Skeletal muscle cell (primary cell): ENCODE data around the gene MSI2.

Source experiments
- DNase-seq: peaks from one replicate; pipeline ENCODE4 v3.0.0-alpha.2; 2010; ENCODE audit warnings: low read depth
- H3K4me3 ChIP-seq: 2 replicates; pipeline ENCODE4 v1.5.1; 2011; ENCODE audit warnings: low read depth, mild to moderate bottlenecking, control low read depth, low read length, moderate library complexity

MSI2 gene

DNA sequence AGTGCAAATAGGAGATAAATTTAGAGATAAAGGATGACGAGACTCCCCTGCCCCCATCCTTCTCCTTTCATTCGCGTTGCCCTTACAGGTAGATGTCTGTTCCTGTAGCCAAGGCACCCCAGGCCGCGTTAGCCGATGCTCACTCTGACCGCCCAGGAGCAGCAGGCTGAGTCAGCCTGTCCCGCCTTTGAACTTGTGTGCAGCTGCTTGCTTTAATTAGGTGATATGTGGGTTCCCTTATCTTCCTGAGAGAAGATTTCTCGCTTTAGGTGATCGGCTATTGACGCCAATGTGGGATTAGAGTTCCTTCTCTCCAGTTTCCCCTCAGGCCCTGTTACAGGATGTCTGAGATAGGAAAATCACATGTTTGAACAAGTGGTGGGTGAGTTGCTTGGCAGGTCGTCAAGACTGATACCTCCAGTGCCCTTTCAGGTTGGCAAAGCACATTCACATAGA is 119.5 kb downstream of the MSI2 start:
- H3K4me3 ChIP-seq, result no peak overlapping the region
- DNase-seq, result no peak

DNA sequence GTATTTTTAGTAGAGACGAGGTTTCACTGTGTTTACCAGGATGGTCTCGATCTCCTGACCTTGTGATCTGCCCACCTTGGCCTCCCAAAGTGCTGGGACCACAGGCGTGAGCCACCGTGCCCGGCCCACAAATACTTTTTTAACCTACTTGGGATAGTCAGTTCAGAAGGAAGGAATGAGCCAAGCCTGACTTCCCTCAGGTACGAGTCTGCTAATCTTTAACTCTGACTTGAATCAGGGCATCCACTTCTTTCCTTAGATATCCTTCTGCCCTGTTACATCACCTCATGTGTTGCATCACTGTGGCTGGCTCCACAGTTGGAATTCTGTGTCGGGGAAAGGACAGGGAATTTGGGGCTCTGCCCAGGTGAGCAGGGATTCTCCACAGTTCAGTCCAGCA is 120.8 kb downstream of the MSI2 start:
- no peak for DNase-seq
- H3K4me3 ChIP-seq, result no peak overlapping the region

DNA sequence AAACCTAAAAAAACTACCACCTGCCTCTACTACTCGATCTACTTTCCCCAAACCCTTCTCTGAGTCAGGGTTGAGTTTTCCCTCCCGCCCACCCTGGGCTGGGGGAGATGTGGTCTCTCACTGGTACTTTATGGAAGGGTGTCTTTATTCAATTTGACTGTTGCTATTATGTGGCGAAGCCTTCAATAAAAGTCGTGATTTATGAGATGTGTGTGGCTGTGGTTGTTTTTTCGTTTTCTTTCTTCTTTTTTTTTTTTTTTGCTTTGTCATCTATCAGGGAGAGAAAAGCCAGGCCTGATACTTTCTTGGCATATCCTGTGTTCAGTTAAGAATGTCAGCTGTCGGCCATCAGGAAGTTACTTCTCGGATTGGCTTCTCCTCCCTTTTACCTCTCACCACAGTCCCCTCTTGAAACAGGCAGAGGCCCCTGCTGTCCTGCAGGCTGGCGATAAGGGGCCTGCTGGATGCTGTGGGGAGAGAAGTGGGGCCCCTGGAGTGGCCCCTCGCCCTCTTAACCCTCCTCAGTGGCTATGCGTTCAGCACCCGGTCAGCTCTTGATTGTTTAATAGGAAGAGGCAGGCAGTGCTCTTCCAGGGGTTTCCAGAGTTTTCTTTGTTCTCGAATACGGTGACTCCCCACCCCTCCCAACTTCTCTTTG is 123.0 kb downstream of the MSI2 start:
- DNase-seq, result no peak
- H3K4me3 ChIP-seq, result no peak overlapping the region

DNA sequence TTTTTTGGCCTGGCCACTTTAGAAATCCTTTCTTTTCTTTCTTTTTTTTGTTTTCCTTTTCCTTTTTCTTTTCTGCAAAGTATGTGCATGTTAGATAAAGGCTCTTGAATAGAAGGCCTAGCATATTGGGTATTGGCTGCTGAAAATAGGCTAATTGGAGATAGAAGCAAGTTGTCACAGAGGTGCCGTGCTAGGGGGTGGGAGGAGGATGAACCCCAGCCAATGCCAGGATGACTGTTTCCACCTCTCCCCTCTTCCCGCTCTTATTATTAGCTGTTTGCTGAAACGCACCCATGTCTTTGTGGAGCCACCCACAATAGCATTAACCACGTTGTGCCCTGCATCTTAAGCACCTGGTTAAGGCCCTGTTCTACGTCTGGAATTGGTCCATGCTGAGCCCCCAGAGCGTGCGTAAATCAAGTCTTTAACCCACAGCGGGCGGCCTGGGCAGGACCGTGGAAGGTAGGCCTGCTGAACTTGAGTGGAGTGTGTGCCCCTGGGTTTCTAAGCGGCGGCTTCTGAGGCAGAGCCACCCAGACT is 123.6 kb downstream of the MSI2 start:
- no peak for DNase-seq

DNA sequence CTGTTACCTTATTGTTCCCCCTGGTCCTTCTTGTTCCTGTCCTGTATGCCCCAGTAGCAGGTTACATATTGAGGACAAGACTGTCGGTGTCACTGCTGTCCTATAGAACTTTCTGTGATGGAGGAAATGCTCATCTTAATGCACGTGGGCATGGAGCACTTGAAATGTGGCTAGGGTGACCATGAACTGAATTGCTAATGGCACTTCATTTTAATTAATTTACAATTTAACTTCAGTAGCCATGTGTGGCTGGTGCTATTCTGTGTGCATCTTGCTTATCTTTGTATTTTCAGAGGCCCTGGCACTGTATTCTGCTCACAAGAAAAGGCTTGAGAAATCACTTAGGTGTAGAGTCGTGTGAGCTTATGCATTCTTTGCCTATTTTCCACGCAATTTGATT is 125.2 kb downstream of the MSI2 start:
- H3K4me3 ChIP-seq, result no peak overlapping the region
- DNase-seq, result no peak

More for the DNA sequence above, 123.6 kb downstream of the MSI2 start:
- H3K4me3 ChIP-seq, result no peak overlapping the region

DNA sequence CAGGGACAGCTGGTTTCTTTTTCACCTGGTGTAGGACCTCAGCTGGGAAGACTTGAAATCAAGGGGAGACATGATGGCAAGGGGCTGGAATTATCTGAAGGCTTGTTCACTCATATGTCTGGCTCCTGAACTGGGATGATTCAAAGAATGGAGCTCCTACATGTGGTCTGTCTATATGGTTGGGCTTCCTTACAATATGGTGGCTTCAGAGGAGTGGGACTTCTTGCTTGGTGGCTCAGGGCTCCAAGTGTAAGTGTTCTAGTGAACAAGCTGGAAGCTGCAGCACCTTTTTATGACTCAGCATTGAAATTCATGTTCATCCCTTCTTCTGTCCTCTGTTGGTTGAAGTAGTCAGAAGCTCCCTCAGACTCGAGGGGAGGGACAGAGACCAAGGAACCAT is 127.9 kb downstream of the MSI2 start:
- no peak overlapping the region for H3K4me3 ChIP-seq
- no peak for DNase-seq

DNA sequence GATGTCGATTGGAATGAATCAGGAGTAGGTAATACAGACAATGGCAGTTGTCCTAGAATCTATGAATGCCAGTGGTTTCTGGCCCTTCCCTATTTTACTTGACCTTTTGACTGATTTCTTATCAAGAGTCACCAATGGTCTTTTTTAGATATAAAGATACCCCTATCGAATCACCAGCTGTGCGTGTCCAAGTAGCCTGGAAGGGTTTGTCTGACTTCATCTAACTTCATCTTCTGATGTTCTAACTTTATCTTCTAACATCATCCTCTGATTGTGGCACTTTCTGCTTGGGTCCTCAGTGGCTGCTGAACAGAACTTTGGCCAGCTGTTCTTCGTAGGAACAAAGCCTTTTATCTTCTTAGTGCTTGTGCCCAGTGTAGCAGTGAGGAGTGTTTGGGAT is 129.7 kb downstream of the MSI2 start:
- no peak overlapping the region for H3K4me3 ChIP-seq
- DNase-seq, result no peak

DNA sequence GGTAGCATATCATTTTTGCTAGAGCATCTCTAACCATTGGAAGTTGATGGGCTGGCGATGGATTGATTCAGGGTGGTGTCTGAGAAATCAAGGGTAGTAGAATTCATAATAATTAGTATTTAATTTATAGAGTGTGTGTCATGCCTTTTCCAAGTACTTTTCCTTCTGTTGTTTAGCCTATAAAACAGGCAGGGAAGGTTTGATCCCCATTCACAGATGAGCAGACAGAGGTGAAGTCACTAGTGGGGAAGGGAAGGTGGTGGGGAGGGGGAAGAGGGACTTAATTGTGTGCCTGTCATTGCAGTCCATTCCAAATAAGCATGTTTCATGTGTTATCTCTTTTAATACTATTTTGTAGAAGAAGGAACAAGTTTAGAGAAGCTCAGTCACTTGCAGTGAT is 131.3 kb downstream of the MSI2 start:
- no peak for DNase-seq
- H3K4me3 ChIP-seq, result no peak overlapping the region

DNA sequence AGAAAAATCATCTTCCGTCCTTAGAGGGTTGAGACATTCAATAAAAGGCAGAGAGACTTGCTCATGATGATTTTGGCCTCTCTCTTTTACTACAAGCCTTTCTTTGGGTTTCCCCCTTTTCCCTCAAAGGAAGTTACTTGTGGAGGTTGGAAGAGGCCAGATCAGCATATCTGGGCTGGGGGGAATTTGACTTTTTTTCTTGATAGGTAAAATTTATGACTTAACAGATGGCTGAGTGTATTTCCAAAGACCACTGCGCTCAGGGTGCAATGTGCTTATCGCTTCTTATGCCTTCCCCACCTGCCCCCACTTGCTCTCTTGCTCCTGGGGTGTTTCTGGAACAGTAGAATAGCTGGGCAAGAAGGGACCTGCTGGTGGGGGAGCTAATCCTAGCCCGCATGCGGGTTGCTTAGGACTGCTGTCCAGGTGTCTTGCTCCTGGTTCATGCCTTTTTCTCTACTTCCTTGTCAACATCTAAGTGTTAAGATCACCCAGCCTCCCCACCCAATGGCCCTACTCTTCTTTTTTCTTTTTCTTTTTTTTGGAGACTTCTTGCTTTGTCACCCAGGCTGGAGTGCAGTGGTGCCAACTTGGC is 131.9 kb downstream of the MSI2 start:
- DNase-seq, result no peak
- no peak overlapping the region for H3K4me3 ChIP-seq

DNA sequence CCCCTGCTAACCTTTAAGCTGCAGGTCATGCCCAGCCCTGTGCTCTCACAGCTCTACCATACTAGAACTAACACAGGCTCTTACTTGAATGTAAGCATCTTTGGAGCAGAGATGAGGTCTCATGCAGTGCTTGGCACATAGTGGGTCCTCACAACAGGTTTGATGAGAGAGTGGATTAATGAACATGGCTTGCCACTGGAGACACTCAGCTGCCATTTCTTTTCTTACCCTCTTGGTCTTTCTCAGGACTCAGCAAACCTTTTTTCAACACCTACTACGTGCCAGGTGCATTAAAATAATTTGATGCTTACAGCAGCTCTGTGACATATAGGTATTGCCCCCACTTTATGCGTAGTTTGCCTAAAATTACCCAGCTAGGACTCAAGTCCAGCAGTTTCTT is 133.2 kb downstream of the MSI2 start:
- DNase-seq, result no peak
- H3K4me3 ChIP-seq, result no peak overlapping the region

DNA sequence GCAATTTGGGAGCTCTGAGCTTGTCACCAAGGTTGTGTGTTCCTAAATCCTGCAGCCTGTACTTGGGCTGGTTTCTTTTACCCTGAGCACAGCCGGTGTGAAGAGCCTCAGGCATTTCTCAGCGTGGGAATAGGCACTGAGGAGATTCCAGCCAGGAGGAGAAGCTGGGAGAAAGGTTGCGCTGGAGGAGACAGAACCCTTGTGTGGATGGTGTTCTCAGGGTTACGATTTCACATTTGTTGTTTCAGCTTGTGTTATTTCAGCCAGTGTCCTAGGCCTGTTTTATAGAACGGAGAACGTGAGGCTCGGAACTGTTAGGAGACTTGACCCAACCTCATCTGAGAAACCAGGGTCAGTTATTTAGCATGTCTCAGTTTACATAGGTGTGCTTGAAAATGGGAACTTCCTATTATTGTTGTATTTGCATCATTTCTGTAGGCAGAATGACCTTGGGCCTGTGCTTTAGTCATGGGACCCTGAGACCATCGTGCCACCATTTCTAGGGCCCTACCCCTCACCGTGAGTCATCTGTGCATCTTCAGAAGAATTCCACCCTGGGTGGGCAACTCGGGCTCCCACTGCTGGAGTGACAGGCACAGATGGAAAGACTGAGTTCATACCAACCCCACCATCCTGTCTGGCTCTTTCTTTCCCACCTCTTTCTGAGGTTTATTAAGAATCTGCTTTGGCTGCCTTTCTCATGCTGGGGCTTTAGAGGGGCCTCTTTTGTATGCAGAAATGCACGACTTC is 134.9 kb downstream of the MSI2 start:
- H3K4me3 ChIP-seq, result no peak overlapping the region
- DNase-seq, result peak; percentile 41

DNA sequence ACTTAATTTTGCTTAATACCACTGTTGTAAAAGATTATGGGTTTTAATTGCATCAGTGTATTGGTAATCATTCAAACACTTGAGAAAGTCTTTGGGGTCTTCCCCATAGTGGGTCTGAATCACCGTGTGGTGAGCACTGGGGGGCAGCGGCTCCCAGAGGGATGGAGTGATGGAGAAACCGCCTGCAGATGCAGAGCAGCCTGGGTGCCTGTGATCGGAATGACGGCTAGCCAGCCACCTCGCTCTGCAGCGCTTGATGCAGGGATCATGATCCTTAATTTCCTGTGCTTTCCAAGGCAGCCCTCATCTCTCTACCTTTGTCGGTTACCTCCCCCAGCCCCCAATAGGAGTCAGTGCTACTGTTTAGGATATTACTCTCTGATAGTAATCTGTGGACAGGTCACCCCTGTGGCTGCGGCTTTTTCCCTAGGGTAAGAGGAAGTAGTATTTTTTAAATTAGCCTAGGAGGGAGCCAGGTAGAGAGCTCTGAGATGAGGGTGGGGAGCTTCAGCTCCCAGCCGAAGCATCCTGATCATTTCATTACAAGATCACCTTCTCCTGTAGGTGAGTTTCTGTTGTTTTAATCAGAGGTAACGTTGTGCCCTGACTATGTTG is 135.6 kb downstream of the MSI2 start:
- H3K4me3 ChIP-seq, result no peak overlapping the region

DNA sequence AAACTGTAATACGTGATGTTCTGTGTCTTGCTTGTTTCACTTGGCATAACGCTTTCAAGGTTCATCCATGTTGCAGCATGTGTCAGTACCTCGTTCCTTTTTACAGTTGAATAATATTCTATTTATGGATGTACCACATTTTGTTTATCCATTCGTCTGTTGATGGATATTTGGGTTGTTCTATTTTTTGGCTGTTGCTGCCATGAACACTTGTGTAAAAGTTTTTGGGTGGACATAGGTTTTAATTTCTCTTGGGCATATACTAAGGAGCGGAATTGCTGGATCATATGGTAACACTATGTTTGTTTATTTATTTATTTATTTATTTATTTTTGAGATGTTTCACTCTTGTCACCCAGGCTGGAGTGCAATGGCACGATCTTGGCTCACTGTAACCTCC is 137.0 kb downstream of the MSI2 start:
- no peak overlapping the region for H3K4me3 ChIP-seq
- no peak for DNase-seq

More for the DNA sequence above, 135.6 kb downstream of the MSI2 start:
- DNase-seq, result no peak

DNA sequence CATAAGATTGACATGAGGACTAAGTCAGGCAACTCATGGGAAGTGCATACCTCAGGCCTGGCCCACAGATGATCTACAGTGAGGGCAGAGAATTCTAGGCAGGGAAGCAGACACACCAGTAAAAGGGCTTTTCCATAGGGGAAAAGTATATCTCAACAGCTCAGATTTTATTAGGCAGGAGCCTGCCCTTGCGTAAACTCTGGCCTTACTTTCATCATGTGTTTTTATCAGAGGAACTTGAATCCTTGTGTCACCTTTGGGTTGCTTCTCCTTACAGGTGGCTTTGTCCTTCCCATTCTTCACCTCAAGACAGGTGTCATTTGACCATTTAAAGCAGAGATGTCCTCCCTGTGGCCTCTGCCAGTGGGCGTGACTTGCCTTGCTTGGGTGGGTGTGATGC is 138.1 kb downstream of the MSI2 start:
- H3K4me3 ChIP-seq, result no peak overlapping the region
- DNase-seq, result no peak

DNA sequence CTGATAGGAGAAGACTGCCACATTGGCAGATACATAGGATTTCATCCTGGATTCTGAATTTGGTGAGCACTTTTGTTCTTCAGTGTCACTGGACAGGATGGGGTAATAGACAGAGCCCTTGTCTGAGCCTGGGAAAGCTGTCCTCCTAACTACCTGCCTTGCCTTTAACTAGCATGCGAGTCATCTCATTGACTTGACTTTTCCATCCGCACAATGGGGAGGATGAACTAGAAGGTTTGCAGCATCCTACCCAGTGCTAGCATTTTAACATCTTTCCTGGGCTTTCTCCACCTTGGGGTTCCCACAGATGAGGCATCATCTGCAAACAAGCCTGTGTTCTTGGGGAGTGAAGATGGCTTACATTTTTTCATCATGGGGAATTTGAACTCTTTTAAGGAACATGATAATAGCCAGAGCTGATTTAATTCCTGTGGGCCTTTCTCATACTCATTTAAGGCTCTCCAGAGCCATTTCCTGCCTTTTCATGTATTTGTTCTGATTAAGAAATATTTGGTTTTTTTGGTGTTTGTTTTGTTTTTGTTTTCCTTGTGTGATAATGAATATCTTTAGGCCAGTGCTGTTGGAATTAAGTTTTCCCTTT is 139.5 kb downstream of the MSI2 start:
- no peak overlapping the region for H3K4me3 ChIP-seq
- no peak for DNase-seq

DNA sequence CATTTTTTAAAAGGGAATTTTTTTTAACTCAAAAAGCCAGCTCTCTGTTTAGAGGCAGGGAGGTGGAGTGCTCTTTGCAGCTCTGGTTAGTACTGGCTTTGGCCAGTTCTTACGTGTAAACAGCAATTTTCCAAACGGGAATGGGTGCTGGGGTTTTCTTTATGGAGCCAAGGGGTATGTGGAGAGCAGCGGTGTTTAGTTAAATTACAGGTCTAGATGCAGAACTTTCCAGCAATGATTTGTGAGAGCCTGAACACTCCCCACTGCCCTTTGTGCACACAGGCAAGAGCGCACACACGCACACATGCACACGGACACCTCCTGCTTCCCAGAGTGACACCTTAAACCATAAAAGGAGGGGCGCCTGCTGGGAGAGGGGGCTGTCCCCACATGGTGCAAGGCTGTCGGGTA is 140.2 kb downstream of the MSI2 start:
- no peak for DNase-seq
- no peak overlapping the region for H3K4me3 ChIP-seq

DNA sequence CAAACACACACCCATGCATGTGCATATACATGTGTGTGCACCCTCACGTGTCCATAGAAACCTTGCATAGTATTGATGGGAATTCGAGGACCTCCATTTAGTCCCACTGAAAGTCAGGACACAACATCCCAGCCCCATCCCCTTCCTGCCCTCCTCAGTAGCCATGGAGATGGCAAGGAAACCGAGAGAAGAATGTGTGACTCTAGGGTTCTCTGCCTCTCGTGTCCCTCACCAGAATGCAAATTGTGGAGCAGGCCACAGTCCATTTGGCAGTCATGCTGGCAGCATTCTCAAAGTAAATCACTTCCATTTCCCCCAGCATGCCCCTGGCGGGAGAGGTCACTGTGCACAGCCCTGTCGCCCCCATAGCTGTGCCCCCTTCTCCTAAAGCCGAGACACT is 141.1 kb downstream of the MSI2 start:
- no peak for DNase-seq
- no peak overlapping the region for H3K4me3 ChIP-seq

DNA sequence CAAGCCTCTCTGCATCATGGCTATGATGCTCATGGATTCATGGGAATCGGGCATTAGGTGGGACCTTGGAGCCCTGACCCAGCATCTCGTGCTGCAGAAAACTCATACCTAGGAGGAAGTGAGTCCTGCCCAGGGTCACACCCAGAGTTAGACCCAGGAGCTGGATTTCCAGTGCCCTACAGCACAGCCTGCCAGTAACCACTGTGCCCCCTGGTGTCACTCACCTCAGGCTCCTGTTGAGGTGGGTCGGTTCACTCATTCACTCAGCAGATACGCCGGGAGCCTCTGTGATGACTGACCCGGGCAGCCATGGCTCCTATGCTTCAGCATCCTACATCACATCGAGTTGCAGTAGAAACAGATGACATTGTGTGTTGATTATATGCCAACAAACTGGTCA is 143.4 kb downstream of the MSI2 start:
- no peak overlapping the region for H3K4me3 ChIP-seq
- no peak for DNase-seq

DNA sequence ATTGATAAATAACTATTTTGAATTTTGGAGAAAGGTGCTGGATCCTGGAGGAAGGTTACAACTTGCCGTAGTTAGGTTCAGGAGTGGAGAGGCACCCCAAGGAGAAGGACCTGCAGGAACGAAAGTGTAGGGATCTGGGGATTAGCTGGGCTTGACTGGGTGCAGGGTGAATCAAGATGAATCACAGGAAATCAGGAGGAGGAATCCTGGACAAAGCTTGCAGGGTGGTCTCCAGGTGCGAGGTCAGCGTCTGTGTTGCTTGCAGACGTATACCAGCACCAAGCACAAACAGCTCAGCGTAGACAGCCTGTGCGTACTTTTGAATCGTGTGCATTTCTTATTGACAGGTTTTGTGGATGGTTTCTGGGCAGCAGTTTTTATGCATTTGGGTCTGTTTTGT is 144.3 kb downstream of the MSI2 start:
- DNase-seq, result no peak
- no peak overlapping the region for H3K4me3 ChIP-seq
